22Rv1 (cell line): ENCODE data around the gene AGO3.

Experiments used
- CTCF ChIP-seq: fragments of 450-650 bp; IDR thresholded peaks from 2 replicates; pipeline ENCODE4 v1.5.1; 2017; ENCODE audit warnings: mild to moderate bottlenecking
- ZFX ChIP-seq: fragments of 450-650 bp; IDR thresholded peaks from 2 replicates; pipeline ENCODE4 v1.6.1; 2017; ENCODE audit warnings: antibody characterized with exemption, borderline replicate concordance

- TF ChIP-seq CTCF, result no peak
- no peak for TF ChIP-seq ZFX
Measured at GRCh38 chr1:36089393-36090121, 158.7 kb downstream of the AGO3 start.
